ENCODE measurements around the gene HDLBP.

HDLBP gene, protein sequence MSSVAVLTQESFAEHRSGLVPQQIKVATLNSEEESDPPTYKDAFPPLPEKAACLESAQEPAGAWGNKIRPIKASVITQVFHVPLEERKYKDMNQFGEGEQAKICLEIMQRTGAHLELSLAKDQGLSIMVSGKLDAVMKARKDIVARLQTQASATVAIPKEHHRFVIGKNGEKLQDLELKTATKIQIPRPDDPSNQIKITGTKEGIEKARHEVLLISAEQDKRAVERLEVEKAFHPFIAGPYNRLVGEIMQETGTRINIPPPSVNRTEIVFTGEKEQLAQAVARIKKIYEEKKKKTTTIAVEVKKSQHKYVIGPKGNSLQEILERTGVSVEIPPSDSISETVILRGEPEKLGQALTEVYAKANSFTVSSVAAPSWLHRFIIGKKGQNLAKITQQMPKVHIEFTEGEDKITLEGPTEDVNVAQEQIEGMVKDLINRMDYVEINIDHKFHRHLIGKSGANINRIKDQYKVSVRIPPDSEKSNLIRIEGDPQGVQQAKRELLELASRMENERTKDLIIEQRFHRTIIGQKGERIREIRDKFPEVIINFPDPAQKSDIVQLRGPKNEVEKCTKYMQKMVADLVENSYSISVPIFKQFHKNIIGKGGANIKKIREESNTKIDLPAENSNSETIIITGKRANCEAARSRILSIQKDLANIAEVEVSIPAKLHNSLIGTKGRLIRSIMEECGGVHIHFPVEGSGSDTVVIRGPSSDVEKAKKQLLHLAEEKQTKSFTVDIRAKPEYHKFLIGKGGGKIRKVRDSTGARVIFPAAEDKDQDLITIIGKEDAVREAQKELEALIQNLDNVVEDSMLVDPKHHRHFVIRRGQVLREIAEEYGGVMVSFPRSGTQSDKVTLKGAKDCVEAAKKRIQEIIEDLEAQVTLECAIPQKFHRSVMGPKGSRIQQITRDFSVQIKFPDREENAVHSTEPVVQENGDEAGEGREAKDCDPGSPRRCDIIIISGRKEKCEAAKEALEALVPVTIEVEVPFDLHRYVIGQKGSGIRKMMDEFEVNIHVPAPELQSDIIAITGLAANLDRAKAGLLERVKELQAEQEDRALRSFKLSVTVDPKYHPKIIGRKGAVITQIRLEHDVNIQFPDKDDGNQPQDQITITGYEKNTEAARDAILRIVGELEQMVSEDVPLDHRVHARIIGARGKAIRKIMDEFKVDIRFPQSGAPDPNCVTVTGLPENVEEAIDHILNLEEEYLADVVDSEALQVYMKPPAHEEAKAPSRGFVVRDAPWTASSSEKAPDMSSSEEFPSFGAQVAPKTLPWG (N-terminal part only)

GRCh38 chr2:241315093-241315878, at the start of gene HDLBP:
Gene HDLBP, minus strand, starts transcription at chr2:241315672. Its CDS starts 48,803 bp downstream, at chr2:241266869.
- peak; percentile 92 for DNase-seq

- DNase-seq = no peak
Measured at GRCh38 chr2:241364781-241365180, 49.3 kb upstream of the HDLBP start.

GRCh38 chr2:241363426-241363825, 48.0 kb upstream of the HDLBP start:
- no peak for DNase-seq

DNA sequence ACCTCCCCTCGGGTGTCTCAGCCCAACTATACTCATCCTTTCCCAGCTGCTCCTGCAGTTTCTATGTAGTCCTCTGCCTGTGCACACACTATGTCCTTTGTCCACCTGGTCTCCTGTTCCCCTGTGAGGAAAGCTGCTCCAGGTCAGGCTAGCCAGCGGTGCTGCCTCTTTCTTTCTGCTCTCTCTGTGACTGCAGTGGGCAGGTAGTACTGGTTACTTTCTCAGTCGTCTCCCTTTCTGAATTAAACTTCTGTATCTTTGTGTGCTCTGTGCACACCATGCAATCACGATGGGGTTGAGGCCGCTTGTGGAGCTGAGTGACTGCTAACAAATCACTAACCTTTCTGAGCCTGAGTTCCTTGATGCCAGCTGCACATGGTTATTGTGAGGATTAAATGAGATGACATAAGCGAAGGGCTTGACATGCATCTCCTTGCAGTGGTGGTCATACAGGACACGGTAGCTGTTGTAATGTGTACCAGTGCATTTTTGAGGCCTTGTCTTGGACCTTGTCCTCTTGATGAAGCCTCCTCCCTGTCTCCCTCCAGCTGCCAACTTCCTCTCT, 44.1 kb upstream of the HDLBP start:
- DNase-seq = no peak

- DNase-seq = no peak
Measured at GRCh38 chr2:241358470-241358869, 43.0 kb upstream of the HDLBP start.

DNA sequence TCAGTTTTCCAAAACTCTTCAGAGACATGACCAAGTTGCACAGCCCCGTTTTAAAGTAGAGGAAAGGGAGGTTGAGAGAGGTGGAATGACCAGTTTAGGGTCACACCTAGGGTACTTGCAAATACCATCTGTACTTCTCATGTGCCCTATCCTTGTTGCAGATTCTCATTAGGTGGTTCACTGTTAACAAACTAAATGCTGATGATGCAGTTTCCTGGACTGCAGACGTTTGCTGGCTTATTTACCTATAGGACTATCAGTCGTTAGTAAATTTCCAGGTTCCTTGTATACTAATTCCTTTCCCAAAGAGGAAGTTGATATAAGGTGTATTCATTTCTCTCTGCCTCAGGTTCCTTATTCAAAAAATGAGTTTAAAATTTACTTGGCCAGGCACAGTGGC, 42.1 kb upstream of the HDLBP start:
- no peak for DNase-seq

DNA sequence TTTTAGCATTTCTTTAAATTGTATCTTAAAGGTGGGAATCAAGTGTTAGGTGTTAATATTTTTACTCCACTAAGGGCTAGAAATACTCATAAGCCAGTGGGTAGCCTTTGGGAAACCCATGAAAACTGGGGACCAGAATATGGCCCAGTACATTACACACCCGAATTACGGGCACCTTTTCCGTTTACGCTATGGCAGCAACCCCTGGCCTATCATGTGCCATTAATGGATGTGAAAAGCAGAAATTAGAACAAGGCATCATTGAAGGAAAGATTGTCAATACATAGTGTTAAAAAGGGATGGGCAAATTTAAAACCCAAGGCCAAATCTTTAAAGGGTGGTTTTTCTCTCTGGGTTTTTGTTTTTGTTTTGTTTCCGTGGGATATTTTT, 41.4 kb upstream of the HDLBP start:
- no peak for DNase-seq

DNA sequence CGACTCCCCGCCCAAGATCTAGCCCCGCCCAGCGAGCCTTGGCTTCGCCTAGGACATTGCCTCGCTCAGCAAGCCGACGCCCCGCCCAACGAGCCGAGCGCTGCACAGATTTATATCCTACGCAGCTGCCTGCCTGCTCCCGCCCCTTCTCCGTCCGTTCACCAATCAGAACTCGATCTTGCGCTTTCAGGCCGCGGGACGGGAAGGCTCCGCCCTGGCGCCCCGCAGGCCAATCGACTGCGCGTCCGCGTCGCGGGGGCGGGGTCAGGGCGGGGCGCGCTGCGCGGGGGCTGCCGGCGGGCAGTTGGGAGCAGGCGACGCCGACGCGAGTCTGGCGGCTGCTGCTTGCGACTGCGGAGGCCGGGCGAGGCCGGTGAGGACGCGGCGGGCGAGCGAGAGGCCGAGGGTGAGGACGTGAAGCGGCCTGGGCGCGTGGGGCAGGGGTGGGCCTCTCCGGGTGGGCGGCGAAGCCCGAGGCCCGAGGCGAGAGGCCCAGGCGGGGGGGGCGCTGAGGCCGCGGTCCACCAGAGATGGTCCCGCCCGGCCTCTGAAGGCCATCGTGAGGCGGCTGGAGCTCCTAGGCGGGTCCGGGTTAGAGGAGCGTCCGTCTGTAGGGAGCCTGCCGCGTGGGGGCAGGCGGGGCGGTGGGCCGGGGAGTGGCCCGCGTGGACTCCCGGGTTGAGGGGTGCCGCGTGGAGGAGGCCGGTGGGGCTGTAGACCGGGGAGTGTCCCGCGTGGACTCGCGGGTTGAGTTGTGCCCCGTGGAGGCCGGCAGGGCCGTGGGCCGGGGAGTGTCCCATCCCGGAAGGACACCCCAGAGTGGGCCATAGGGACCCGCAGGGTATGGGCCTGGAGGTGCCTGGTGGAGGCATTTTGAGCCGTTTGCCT, 40.8 kb upstream of the HDLBP start, which contains the start of gene FARP2:
Gene FARP2, plus strand, starts transcription at position 303 of the 888 bp plus-strand sequence. CDS start 16,823 bp downstream, outside the sequence.
- DNase-seq = peak; percentile 69

- peak; percentile 39 for DNase-seq
Measured at GRCh38 chr2:241354668-241355658, 39.5 kb upstream of the HDLBP start.

DNA sequence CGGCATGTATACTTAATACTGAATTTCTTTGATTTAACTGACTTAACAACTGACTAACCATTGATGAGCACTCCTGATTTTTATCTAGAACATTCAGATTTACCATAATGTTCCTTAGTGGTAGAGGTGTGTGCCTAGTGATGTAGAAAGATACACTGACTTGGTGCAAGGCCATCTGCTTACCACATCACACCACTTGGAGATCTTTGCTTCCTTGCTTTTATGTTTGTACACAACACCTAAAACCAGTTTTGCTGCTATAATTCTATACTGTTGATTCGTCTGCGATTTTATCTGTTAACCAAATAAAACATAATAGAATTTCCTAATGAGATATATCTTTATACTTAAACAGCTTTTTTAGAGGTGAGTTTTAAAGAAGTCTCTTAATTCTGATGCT, 36.8 kb upstream of the HDLBP start:
- DNase-seq = no peak

DNA sequence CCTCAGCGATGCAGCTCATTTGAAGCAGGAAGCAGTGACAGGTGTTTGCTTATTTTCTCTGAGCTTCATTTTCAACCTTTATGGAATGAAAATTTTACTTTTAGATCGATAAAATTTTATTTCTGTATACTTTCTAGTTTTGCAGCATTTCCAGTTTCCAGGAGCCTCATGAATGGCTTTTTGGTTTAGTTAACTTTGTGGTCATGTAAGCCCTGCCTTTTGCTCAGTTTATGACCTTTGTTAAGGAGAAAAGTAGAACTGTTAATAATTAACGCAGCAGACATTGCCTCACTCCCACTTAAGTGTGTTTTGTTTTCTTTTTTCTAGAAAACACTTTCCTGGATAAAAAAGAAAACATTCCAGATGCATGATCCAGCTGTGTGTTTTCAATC, 36.2 kb upstream of the HDLBP start:
- no peak for DNase-seq

DNA sequence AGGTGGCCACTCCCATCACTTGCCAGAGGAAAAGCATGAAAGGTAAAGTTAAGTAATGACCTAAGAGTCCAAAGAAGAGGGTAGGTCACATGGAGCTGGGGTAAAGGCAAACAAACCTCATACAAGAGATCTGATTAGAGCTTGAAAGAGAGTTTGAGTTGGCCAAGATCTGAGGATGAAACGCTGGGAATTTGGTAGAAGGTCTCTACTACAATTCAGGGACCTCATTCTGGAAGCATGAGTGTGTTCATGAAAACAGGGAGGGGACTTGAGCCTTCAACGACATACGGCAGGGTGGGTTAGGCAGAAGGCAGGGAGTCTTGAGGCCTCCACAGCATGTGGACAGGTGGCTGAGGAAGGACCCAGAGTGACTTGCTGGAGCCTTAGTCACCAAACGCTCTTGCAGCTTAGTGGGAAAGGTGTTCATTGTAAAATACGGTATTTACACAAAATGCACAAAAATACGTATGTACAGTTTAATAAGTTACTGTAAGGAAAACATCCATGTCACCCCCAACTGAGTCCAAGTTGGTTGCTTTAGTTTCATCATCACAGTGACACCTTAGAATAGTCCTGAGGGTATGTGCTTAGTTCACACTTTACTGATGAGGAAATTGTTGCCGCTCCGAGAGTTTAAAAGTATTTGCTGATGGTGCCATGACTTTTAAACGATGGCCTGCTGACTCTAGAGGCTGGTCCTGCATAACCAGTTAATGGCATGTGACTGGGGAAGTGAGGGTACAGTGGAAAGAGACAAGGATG, 35.6 kb upstream of the HDLBP start:
- no peak for DNase-seq

DNA sequence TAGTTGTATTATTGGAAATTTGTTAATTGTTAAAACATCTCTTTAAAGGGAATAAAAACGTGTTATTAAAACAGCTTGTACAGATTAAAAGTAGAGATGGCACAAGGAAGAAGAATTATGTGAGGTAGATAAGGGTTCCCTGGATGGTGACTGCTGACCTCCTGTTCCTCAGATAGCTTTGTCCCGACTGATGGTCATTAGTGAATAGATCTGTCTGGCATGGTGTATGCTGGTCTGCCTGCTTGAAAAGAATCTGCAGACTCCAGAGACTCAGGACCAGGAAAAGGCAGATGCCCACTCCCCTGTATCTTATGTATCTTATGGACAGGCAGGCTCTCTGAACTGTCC, 35.0 kb upstream of the HDLBP start:
- DNase-seq = no peak

DNA sequence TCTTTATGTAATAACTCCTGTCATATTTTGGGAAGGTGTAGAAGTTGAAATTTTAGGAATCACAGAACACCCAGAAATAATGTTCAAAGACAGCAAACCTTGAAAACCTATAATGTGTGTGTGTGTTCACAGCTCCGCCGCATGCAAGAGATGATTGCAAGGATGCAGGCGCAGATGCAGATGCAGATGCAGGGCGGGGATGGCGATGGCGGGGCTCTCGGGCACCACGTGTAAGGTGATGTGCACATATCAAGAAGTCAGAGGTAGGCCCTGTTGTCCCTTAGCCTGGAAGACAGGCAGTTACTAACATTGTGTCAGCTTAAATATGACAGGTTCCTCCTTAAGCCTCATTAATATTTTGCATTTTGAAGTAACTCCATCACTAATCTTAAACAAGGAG, 34.5 kb upstream of the HDLBP start:
- DNase-seq = no peak

DNA sequence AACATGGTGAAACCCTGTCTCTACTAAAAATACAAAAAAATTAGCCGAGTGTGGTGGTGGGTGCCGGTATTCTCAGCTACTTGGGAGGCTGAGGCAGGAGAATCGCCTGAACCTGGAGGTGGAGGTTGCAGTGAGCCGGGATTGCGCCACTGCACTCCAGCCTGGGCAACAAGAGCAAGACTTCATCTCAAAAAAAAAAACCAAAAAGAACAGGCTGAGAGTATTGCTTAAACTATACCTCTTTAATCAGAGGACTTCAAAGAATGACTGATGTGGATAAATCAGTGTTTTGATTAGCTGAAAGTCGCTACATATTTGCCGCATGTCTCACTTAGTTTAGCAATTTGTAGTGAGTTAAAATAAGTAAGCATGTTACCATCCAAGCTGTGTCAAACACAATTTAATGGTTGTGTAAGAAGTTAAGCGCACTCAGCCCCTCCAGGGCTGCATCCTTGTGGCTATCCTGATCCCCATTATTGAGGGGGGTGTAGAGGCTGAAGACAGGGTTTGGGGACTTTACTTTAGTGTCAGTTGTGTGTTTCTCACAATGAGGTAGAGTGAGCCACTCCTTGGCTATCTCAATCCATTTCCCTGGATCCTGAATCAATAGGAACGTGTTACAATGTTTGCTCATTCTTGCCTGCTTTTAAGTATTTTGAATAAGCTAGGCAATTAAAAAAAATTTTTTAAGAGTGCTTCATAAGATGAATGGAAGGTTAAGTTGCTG, 29.6 kb upstream of the HDLBP start:
- no peak for DNase-seq

- DNase-seq = no peak
Measured at GRCh38 chr2:241340631-241341163, 25.2 kb upstream of the HDLBP start.

DNA sequence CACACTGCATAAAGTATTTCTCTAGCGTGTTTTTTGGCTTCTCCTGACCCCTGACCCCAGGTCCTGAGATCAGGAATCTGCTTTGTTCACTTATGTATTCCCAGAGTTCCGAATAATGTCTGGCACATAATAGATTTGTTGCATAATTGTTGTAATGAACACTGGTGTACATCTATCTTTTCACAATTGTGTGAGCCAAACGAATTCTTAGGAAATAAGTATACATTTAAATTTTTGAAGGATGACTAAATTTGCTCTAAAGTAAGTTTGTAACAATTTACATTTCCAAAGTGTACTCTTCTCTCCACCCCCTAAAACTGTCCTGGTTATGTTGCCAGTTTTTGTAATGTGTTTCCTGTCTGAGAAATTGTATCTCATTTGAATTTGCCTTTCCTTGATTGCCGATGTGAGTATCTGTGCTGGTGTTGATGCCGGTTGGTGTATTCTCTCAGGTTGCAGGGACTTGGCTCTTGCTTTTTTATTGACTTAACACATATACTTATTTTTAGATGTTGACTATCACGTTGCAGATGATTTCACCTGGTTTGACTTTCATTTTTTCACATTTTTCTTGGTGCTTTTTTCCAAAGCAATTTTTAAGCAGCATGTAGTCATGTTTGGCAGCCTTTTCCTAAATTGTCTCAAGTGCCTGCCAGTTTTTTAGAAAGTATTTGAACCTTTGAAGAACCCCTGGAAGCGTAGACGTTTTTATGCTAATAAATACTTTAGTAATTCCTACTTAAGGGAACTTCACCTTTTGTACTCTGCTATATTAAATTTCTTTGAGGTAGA, 24.6 kb upstream of the HDLBP start:
- no peak for DNase-seq

Measured in 8988T (cell line).